GM18520 (cell line): ENCODE measurements around the gene SLC17A7.

ENCODE experiments used
- ATAC-seq: cut with Tn5 transposase; IDR thresholded peaks from one replicate; pipeline ENCODE4 v1.9.1; 2021; ENCODE audit not compliant: unreplicated experiment

SLC17A7 gene

GRCh38 chr19:49411681-49412326, 29.5 kb downstream of the SLC17A7 start:
- ATAC-seq: no peak

GRCh38 chr19:49409441-49410029, 31.8 kb downstream of the SLC17A7 start:
- no peak for ATAC-seq

GRCh38 chr19:49408816-49409440, 32.4 kb downstream of the SLC17A7 start:
- no peak for ATAC-seq

- no peak for ATAC-seq
Measured at GRCh38 chr19:49407482-49408015, 33.8 kb downstream of the SLC17A7 start.

- no peak for ATAC-seq
Measured at GRCh38 chr19:49407079-49407478, 34.2 kb downstream of the SLC17A7 start.

GRCh38 chr19:49403404-49404187, 37.7 kb downstream of the SLC17A7 start:
- ATAC-seq: no peak

- no peak for ATAC-seq
Measured at GRCh38 chr19:49400029-49400428, 41.3 kb downstream of the SLC17A7 start.

GRCh38 chr19:49398931-49399330, 42.4 kb downstream of the SLC17A7 start:
- no peak for ATAC-seq

- ATAC-seq: no peak
Measured at GRCh38 chr19:49398001-49398615, 43.2 kb downstream of the SLC17A7 start.

GRCh38 chr19:49396738-49397505, 44.4 kb downstream of the SLC17A7 start:
- no peak for ATAC-seq

- ATAC-seq: no peak
Measured at GRCh38 chr19:49395581-49396407, 45.5 kb downstream of the SLC17A7 start.

GRCh38 chr19:49393881-49394280, 47.4 kb downstream of the SLC17A7 start:
- no peak for ATAC-seq

- peak; percentile 70 for ATAC-seq
Measured at GRCh38 chr19:49391581-49392399, 49.5 kb downstream of the SLC17A7 start.

- ATAC-seq: no peak
Measured at GRCh38 chr19:49390929-49391359, 50.4 kb downstream of the SLC17A7 start.

GRCh38 chr19:49390131-49390928, 51.0 kb downstream of the SLC17A7 start:
- no peak for ATAC-seq

- ATAC-seq: no peak
Measured at GRCh38 chr19:49389406-49389805, 51.9 kb downstream of the SLC17A7 start.

GRCh38 chr19:49387936-49388372, 53.4 kb downstream of the SLC17A7 start, which contains the start of gene KASH5:
Gene KASH5, plus strand, starts transcription at chr19:49388249. Its CDS starts 2,635 bp downstream, at chr19:49390884.
- ATAC-seq: no peak
